Type B pancreatic cell (in vitro differentiated cells): Measurements from ENCODE around the gene PIP5K1C. TPM values are rescaled to one million over a fixed set of nuclear protein-coding genes. Genes with fewer than 3 reads are reported as not detected.

Source experiments
- DNase-seq: peaks from one replicate; pipeline ENCODE4 v3.0.0; 2021; ENCODE audit warnings: mixed read lengths; ENCODE audit not compliant: unreplicated experiment; ENCODE audit errors: extremely low spot score
- H3K27ac Mint-ChIP-seq: 2 replicates; pipeline ENCODE4 v1.8.0; 2021; ENCODE audit warnings: mild to moderate bottlenecking, mixed read lengths
- H3K27me3 Mint-ChIP-seq: 2 replicates; pipeline ENCODE4 v1.8.0; 2021; ENCODE audit warnings: mixed read lengths
- H3K36me3 Mint-ChIP-seq: 2 replicates; pipeline ENCODE4 v1.8.0; 2021; ENCODE audit warnings: mixed read lengths
- H3K4me1 Mint-ChIP-seq: one replicate; pipeline ENCODE4 v1.8.0; 2021; ENCODE audit warnings: mixed read lengths; ENCODE audit not compliant: unreplicated experiment
- H3K4me3 Mint-ChIP-seq: 2 replicates; pipeline ENCODE4 v1.8.0; 2021; ENCODE audit warnings: mild to moderate bottlenecking, mixed read lengths
- H3K9me3 Mint-ChIP-seq: 2 replicates; pipeline ENCODE4 v1.8.0; 2021; ENCODE audit warnings: mixed read lengths
- CTCF ChIP-seq: fragments of 200-600 bp; sonication (generic); conservative IDR thresholded peaks from 2 replicates; pipeline ENCODE4 v1.5.0; 2021; ENCODE audit warnings: antibody characterized with exemption, mild to moderate bottlenecking
- total RNA-seq: library from RNA; stranded (reverse); gene quantifications from 2 replicates; pipeline ENCODE4 v1.2.1, GENCODE V29; 2021; ENCODE audit warnings: low replicate concordance

Gene PIP5K1C
- total RNA-seq, 1 donor from 2014 or later = 44.5 TPM

GRCh38 chr19:3682286-3682685, 18.0 kb downstream of the PIP5K1C start:
- H3K9me3 Mint-ChIP-seq = no peaks in the 10 kb centered on the region
- no peak overlapping the region for H3K27ac Mint-ChIP-seq
- no peaks in the 10 kb centered on the region for H3K27me3 Mint-ChIP-seq
- H3K4me3 Mint-ChIP-seq = no peak overlapping the region
- peaks cover 14% of the 10 kb centered on the region for H3K36me3 Mint-ChIP-seq
- no peak for DNase-seq
- no peak for TF ChIP-seq CTCF
- peaks cover 24% of the 10 kb centered on the region for H3K4me1 Mint-ChIP-seq

GRCh38 chr19:3680939-3681338, 19.3 kb downstream of the PIP5K1C start:
- Mint-ChIP-seq H3K4me1 (peaks cover 20% of the 10 kb centered on the region), H3K27ac (no peak overlapping the region), H3K4me3 (no peak overlapping the region), H3K27me3 (no peaks in the 10 kb centered on the region), H3K36me3 (peaks cover 14% of the 10 kb centered on the region), H3K9me3 (no peaks in the 10 kb centered on the region)
- no peak for TF ChIP-seq CTCF
- no peak for DNase-seq

GRCh38 chr19:3679581-3679980, 20.7 kb downstream of the PIP5K1C start:
- H3K9me3 Mint-ChIP-seq = no peaks in the 10 kb centered on the region

GRCh38 chr19:3679138-3679537, 21.1 kb downstream of the PIP5K1C start:
- H3K4me3 Mint-ChIP-seq = no peak overlapping the region
- H3K36me3 Mint-ChIP-seq = peaks cover 6% of the 10 kb centered on the region
- no peak for TF ChIP-seq CTCF
- H3K27me3 Mint-ChIP-seq = no peaks in the 10 kb centered on the region
- H3K27ac Mint-ChIP-seq = no peak overlapping the region
- DNase-seq = no peak
- H3K9me3 Mint-ChIP-seq = no peaks in the 10 kb centered on the region
- peaks cover 24% of the 10 kb centered on the region for H3K4me1 Mint-ChIP-seq

More at GRCh38 chr19:3679581-3679980, 20.7 kb downstream of the PIP5K1C start:
- TF ChIP-seq CTCF = no peak
- no peak overlapping the region for H3K27ac Mint-ChIP-seq
- no peaks in the 10 kb centered on the region for H3K27me3 Mint-ChIP-seq
- no peak overlapping the region for H3K4me3 Mint-ChIP-seq
- no peak for DNase-seq
- peaks cover 26% of the 10 kb centered on the region for H3K4me1 Mint-ChIP-seq
- peaks cover 8% of the 10 kb centered on the region for H3K36me3 Mint-ChIP-seq

GRCh38 chr19:3678188-3678587, 22.1 kb downstream of the PIP5K1C start:
- no peak for DNase-seq
- Mint-ChIP-seq H3K27me3 (no peaks in the 10 kb centered on the region), H3K9me3 (no peaks in the 10 kb centered on the region), H3K36me3 (peaks cover 3% of the 10 kb centered on the region), H3K4me1 (peaks cover 17% of the 10 kb centered on the region), H3K27ac (no peak overlapping the region), H3K4me3 (no peak overlapping the region)
- no peak for TF ChIP-seq CTCF
